ENCODE measurements around the gene EFNA5. TPM values are rescaled to one million over a fixed set of nuclear protein-coding genes. Genes with fewer than 3 reads are reported as not detected.

EFNA5 gene
- polyA plus RNA-seq, 2 donors = 3.4 to 4.9 TPM

GRCh38 chr5:107476783-107477182, 194.0 kb downstream of the EFNA5 start:
- Histone ChIP-seq H3K4me3 (ENCODE audit: low read depth in 1 of 2, low read length in 2 of 2) (no peak overlapping the region), H3K9me3 (ENCODE audit: control insufficient read depth in 2 of 2, insufficient read depth in 1 of 2, low read depth in 1 of 2, low read length in 1 of 2) (no peaks in the 10 kb centered on the region), H3K27me3 (ENCODE audit: control insufficient read depth in 1 of 2, insufficient read depth in 2 of 2, low read length in 2 of 2) (no peaks in the 10 kb centered on the region), H3K27ac (ENCODE audit: low read depth in 2 of 2, low read length in 1 of 2) (no peak overlapping the region), H3K4me1 (ENCODE audit: control insufficient read depth in 2 of 2, insufficient read depth in 2 of 2, low read length in 1 of 2) (peaks cover 0 to 5% of the 10 kb centered on the region in 2 donors), H3K36me3 (ENCODE audit: control insufficient read depth in 2 of 2, insufficient read depth in 2 of 2, low read length in 1 of 2) (no peaks in the 10 kb centered on the region)
- WGBS, 2 donors = 17 to 19% methylated on average over 1 of the region's 1 CpG

DNA sequence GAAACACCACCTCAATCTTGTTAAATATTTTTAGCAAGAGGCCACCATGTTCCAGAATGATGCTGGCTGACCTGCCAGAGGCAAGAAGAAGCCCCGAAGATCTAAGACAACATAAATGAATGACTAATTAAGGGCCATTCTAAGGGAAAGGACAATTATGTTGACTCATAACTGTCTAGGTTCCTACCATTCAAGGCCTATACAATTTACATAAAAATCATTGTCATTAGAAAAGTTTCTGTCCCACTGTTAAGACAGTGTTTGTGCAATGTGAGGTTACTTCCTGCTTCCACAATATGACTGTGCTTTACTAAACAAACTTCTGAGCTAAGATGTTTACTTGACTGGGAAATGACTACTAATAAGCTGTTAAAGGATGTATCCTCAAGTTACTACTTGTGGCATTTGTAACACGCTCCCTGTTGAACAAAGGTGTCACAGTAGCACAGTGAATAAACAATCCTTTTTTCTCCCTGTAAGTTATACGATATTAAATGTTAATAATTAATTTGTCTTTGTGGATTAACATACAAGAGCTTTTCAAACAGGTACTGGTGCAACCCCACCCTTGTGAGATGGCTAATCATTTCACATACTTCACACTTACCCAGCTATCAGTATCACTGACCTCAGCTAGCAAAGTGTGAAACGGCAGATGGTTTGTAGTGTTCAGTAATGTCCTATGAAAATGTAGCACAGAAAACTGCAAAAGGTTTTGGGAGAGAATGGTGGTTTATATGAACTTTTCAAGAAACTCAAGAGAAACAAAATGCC, 195.8 kb downstream of the EFNA5 start:
- Histone ChIP-seq H3K27me3 (ENCODE audit: control insufficient read depth in 1 of 2, insufficient read depth in 2 of 2, low read length in 2 of 2) (no peaks in the 10 kb centered on the region), H3K27ac (ENCODE audit: low read depth in 2 of 2, low read length in 1 of 2) (peak overlapping the region; percentile 40 to 65), H3K36me3 (ENCODE audit: control insufficient read depth in 2 of 2, insufficient read depth in 2 of 2, low read length in 1 of 2) (no peaks in the 10 kb centered on the region), H3K9me3 (ENCODE audit: control insufficient read depth in 2 of 2, insufficient read depth in 1 of 2, low read depth in 1 of 2, low read length in 1 of 2) (no peaks in the 10 kb centered on the region), H3K4me1 (ENCODE audit: control insufficient read depth in 2 of 2, insufficient read depth in 2 of 2, low read length in 1 of 2) (peaks cover 0 to 5% of the 10 kb centered on the region in 2 donors), H3K4me3 (ENCODE audit: low read depth in 1 of 2, low read length in 2 of 2) (no peak overlapping the region)
- 45 to 48% methylated on average over 4 of the region's 4 CpGs for WGBS, 2 donors

GRCh38 chr5:107474361-107474715, 196.4 kb downstream of the EFNA5 start:
- no peaks in the 10 kb centered on the region for H3K36me3 ChIP-seq (ENCODE audit: control insufficient read depth in 2 of 2, insufficient read depth in 2 of 2, low read length in 1 of 2)
- H3K9me3 ChIP-seq (ENCODE audit: control insufficient read depth in 2 of 2, insufficient read depth in 1 of 2, low read depth in 1 of 2, low read length in 1 of 2) = no peaks in the 10 kb centered on the region
- peak overlapping the region; percentile 31 to 40 for H3K27ac ChIP-seq (ENCODE audit: low read depth in 2 of 2, low read length in 1 of 2)
- no peaks in the 10 kb centered on the region for H3K27me3 ChIP-seq (ENCODE audit: control insufficient read depth in 1 of 2, insufficient read depth in 2 of 2, low read length in 2 of 2)
- no peak overlapping the region for H3K4me3 ChIP-seq (ENCODE audit: low read depth in 1 of 2, low read length in 2 of 2)
- 75 to 80% methylated on average over 3 of the region's 3 CpGs for WGBS, 2 donors
- H3K4me1 ChIP-seq (ENCODE audit: control insufficient read depth in 2 of 2, insufficient read depth in 2 of 2, low read length in 1 of 2) = peaks cover 0 to 5% of the 10 kb centered on the region in 2 donors

DNA sequence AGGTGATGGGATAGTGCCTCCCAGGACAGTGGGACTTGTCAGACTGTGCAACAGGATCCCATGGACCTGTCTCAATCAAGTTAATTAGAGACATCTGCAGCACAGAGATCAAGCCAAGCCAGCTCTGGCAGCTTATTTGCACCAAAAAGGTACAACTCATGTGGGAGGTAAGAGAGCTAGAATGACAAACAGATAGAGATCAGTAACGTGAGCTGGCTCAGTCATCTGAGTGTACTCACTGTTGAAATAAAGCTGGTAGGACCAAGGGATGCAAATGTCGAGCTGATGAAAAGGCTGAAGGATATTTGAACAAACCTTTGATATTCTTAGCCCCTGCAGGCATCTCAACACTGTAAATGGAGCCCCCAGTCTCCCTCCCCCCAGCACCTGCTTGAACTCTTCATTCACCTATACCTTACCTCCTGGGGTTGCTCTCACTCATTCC, 198.1 kb downstream of the EFNA5 start:
- no peak overlapping the region for H3K4me3 ChIP-seq (ENCODE audit: low read depth in 1 of 2, low read length in 2 of 2)
- no peaks in the 10 kb centered on the region for H3K9me3 ChIP-seq (ENCODE audit: control insufficient read depth in 2 of 2, insufficient read depth in 1 of 2, low read depth in 1 of 2, low read length in 1 of 2)
- no peaks in the 10 kb centered on the region for H3K27me3 ChIP-seq (ENCODE audit: control insufficient read depth in 1 of 2, insufficient read depth in 2 of 2, low read length in 2 of 2)
- no peaks in the 10 kb centered on the region for H3K36me3 ChIP-seq (ENCODE audit: control insufficient read depth in 2 of 2, insufficient read depth in 2 of 2, low read length in 1 of 2)
- WGBS, 2 donors = 45 to 70% methylated on average over 2 of the region's 2 CpGs
- no peak overlapping the region for H3K27ac ChIP-seq (ENCODE audit: low read depth in 2 of 2, low read length in 1 of 2)
- peaks cover 0 to 5% of the 10 kb centered on the region in 2 donors for H3K4me1 ChIP-seq (ENCODE audit: control insufficient read depth in 2 of 2, insufficient read depth in 2 of 2, low read length in 1 of 2)

GRCh38 chr5:107470295-107470582, 200.5 kb downstream of the EFNA5 start:
- Histone ChIP-seq H3K4me3 (ENCODE audit: low read depth in 1 of 2, low read length in 2 of 2) (no peak overlapping the region), H3K4me1 (ENCODE audit: control insufficient read depth in 2 of 2, insufficient read depth in 2 of 2, low read length in 1 of 2) (peaks cover 0 to 7% of the 10 kb centered on the region in 2 donors), H3K9me3 (ENCODE audit: control insufficient read depth in 2 of 2, insufficient read depth in 1 of 2, low read depth in 1 of 2, low read length in 1 of 2) (no peaks in the 10 kb centered on the region), H3K27ac (ENCODE audit: low read depth in 2 of 2, low read length in 1 of 2) (no peak overlapping the region), H3K36me3 (ENCODE audit: control insufficient read depth in 2 of 2, insufficient read depth in 2 of 2, low read length in 1 of 2) (no peaks in the 10 kb centered on the region), H3K27me3 (ENCODE audit: control insufficient read depth in 1 of 2, insufficient read depth in 2 of 2, low read length in 2 of 2) (no peaks in the 10 kb centered on the region)
- 29 to 55% methylated on average over 1 of the region's 1 CpG for WGBS, 2 donors

DNA sequence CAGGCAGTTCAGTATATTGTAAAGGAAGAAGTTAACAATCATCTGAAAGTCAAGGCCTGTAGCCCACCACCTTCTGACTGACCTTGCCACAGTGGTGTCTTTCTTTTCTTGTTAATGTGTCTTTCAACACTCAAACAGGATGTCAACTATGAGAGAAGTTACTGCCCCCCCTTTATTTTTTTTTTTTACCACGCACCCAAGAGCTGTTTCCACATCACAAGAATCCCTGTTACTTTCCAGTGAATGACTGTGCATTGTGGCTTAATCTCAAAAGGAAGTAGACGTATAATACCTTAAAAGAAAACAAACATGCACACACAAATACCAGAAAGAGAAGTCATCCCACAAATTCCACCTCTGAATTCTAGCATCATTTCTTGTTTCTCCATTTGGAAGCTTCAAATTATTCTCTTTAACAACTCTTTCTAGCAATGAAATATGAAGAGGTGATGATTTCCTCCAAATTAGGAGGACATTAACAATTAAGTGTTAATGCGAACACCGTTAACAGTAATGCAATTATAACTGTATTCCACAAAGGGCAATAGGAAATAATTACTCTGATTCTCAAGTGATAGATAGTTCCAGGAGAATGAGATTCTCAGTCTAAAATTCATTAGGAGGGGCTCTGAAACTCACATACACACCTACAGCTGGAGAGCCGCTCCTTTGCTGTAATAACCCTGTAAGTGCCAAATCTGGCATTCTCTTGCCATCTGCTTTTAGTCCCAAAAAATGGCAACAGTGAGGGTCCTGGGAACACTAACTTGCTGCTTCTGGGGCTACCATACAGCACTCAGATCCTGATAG, 201.0 kb downstream of the EFNA5 start:
- Histone ChIP-seq H3K27me3 (ENCODE audit: control insufficient read depth in 1 of 2, insufficient read depth in 2 of 2, low read length in 2 of 2) (no peaks in the 10 kb centered on the region), H3K9me3 (ENCODE audit: control insufficient read depth in 2 of 2, insufficient read depth in 1 of 2, low read depth in 1 of 2, low read length in 1 of 2) (no peaks in the 10 kb centered on the region), H3K27ac (ENCODE audit: low read depth in 2 of 2, low read length in 1 of 2) (peak overlapping the region; percentile 44 to 61), H3K4me3 (ENCODE audit: low read depth in 1 of 2, low read length in 2 of 2) (no peak overlapping the region), H3K4me1 (ENCODE audit: control insufficient read depth in 2 of 2, insufficient read depth in 2 of 2, low read length in 1 of 2) (peaks cover 0 to 7% of the 10 kb centered on the region in 2 donors), H3K36me3 (ENCODE audit: control insufficient read depth in 2 of 2, insufficient read depth in 2 of 2, low read length in 1 of 2) (no peaks in the 10 kb centered on the region)
- 46 to 57% methylated on average over 5 of the region's 5 CpGs for WGBS, 2 donors

- Histone ChIP-seq H3K27ac (ENCODE audit: low read depth in 2 of 2, low read length in 1 of 2) (peak overlapping the region; percentile 44 to 73), H3K4me1 (ENCODE audit: control insufficient read depth in 2 of 2, insufficient read depth in 2 of 2, low read length in 1 of 2) (peaks cover 0 to 5% of the 10 kb centered on the region in 2 donors), H3K27me3 (ENCODE audit: control insufficient read depth in 1 of 2, insufficient read depth in 2 of 2, low read length in 2 of 2) (no peaks in the 10 kb centered on the region), H3K9me3 (ENCODE audit: control insufficient read depth in 2 of 2, insufficient read depth in 1 of 2, low read depth in 1 of 2, low read length in 1 of 2) (no peaks in the 10 kb centered on the region), H3K36me3 (ENCODE audit: control insufficient read depth in 2 of 2, insufficient read depth in 2 of 2, low read length in 1 of 2) (no peaks in the 10 kb centered on the region), H3K4me3 (ENCODE audit: low read depth in 1 of 2, low read length in 2 of 2) (no peak overlapping the region)
- 63 to 76% methylated on average over 2 of the region's 2 CpGs for WGBS, 2 donors
Observed at GRCh38 chr5:107469064-107469463, 201.7 kb downstream of the EFNA5 start.

DNA sequence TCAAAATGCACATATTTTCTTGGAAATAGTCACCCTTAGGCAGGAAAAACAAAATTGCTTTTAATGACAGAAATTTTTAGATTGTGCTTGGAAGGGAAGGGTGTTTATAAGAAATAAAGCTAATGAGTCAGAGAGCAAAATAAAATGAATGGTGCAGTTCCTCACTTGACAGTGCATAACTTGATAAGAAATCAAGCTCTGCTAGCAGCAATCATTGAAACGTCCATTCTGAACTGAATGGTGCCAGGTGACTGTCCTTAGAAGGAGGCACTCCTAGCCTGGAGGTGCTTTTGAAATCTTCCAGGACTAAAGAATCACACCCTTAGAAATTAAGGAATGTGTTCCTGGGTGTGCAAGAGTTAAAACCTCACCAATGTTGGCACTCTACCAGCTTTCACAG, 202.5 kb downstream of the EFNA5 start:
- peaks cover 0 to 5% of the 10 kb centered on the region in 2 donors for H3K4me1 ChIP-seq (ENCODE audit: control insufficient read depth in 2 of 2, insufficient read depth in 2 of 2, low read length in 1 of 2)
- peak overlapping the region; percentile 30 to 31 for H3K27ac ChIP-seq (ENCODE audit: low read depth in 2 of 2, low read length in 1 of 2)
- H3K36me3 ChIP-seq (ENCODE audit: control insufficient read depth in 2 of 2, insufficient read depth in 2 of 2, low read length in 1 of 2) = no peaks in the 10 kb centered on the region
- H3K27me3 ChIP-seq (ENCODE audit: control insufficient read depth in 1 of 2, insufficient read depth in 2 of 2, low read length in 2 of 2) = no peaks in the 10 kb centered on the region
- WGBS, 2 donors = 32 to 35% methylated on average over 1 of the region's 1 CpG
- H3K4me3 ChIP-seq (ENCODE audit: low read depth in 1 of 2, low read length in 2 of 2) = no peak overlapping the region
- H3K9me3 ChIP-seq (ENCODE audit: control insufficient read depth in 2 of 2, insufficient read depth in 1 of 2, low read depth in 1 of 2, low read length in 1 of 2) = no peaks in the 10 kb centered on the region

DNA sequence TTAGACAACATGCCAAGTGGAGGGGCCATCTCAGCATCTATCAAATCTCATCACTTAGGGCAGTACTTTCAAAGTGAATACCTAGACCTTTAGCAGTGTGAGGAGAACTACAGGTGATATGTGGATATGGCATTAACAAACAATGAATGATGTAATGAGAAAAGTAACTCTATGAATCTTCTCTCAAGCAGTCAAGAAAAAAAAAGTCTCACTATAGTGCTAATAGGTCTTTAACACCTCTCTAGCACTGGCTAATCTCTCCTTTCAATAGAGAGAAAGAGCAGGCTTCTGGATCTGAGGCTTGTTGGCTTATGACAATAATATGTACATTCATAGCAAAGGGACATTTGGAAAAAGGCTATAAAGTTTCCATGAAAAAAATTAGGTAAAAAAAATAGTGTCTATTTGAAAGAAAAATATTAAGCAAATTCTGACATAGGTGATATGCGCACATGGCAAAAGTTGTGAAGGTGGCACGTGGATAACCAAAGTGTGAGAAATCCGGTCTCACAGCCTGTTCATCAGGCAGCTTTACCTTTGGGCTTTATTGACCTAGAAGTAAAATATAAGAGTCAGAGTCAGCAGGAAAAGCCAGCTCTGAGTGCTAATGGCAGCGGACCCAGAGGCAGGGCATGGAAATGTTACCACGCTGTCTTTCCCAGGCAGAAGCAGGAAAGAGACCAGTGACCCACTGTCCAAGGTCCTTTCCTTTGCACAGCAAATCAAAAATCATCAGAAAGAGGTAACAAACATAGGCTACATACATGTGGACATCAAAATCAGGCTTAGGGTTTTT, 203.4 kb downstream of the EFNA5 start:
- peak overlapping the region; percentile 56 to 85 for H3K27ac ChIP-seq (ENCODE audit: low read depth in 2 of 2, low read length in 1 of 2)
- 74 to 87% methylated on average over 5 of the region's 5 CpGs for WGBS, 2 donors

More for the DNA sequence above, 203.4 kb downstream of the EFNA5 start:
- Histone ChIP-seq H3K4me1 (ENCODE audit: control insufficient read depth in 2 of 2, insufficient read depth in 2 of 2, low read length in 1 of 2) (peaks cover 0 to 2% of the 10 kb centered on the region in 2 donors), H3K9me3 (ENCODE audit: control insufficient read depth in 2 of 2, insufficient read depth in 1 of 2, low read depth in 1 of 2, low read length in 1 of 2) (no peaks in the 10 kb centered on the region), H3K27me3 (ENCODE audit: control insufficient read depth in 1 of 2, insufficient read depth in 2 of 2, low read length in 2 of 2) (no peaks in the 10 kb centered on the region), H3K4me3 (ENCODE audit: low read depth in 1 of 2, low read length in 2 of 2) (no peak overlapping the region), H3K36me3 (ENCODE audit: control insufficient read depth in 2 of 2, insufficient read depth in 2 of 2, low read length in 1 of 2) (no peaks in the 10 kb centered on the region)

All from esophagus (tissue), 2 donors.